ENCODE results near the gene FREM1. TPM values are rescaled to one million over a fixed set of nuclear protein-coding genes. Genes with fewer than 3 reads are reported as not detected.

The FREM1 gene
- total and polyA plus RNA-seq, 2 donors (not counting 1 experiment from before 2014, with no cell fraction given): not detected

GRCh38 chr9:14842269-14842668 lies 68.0 kb downstream of the FREM1 start:
- H3K4me2 ChIP-seq (replicated peaks; ENCODE audit: low read depth, low read length, poor library complexity, severe bottlenecking): no peak overlapping the region
- H3K27ac ChIP-seq (ENCODE audit: low read length in 2 of 2): no peak overlapping the region
- peaks cover 0 to 3% (median 1%) of the 10 kb centered on the region in 4 experiments for H3K27me3 ChIP-seq (replicated peaks in 1 of 4; ENCODE audit: control extremely low read depth in 1 of 4, control insufficient read depth in 3 of 4, insufficient read depth in 4 of 4, low read length in 3 of 4)
- ChIA-PET CTCF (no interaction called here), POLR2A (no interaction called here)
- no peak overlapping the region for H3K4me3 ChIP-seq (ENCODE audit: control extremely low read depth in 1 of 5, extremely low read depth in 1 of 5, insufficient read depth in 1 of 5, low read depth in 2 of 5, low read length in 4 of 5)
- 92% methylated on average over 8 of the region's 10 CpGs for WGBS (ENCODE audit: insufficient coverage)
- Mint-ChIP-seq H3K4me1 (no peaks in the 10 kb centered on the region), H3K9me3 (ENCODE audit: insufficient read depth) (no peaks in the 10 kb centered on the region), H3K27me3 (peaks cover 10% of the 10 kb centered on the region), H3K4me3 (no peak overlapping the region), H3K27ac (no peak overlapping the region)
- no peaks in the 10 kb centered on the region for H4K20me1 ChIP-seq (ENCODE audit: control insufficient read depth, insufficient read depth, low read length, poor library complexity, severe bottlenecking)
- DNase-seq (no peak), ATAC-seq (ENCODE audit: low read depth) (no peak)
- H3K79me2 ChIP-seq (ENCODE audit: control insufficient read depth, insufficient read depth, low read length): no peaks in the 10 kb centered on the region
- intact Hi-C loops (cut with micrococcal nuclease): no loop called here
- no peaks in the 10 kb centered on the region for H3K36me3 ChIP-seq (replicated peaks in 1 of 2; ENCODE audit: control extremely low read depth in 1 of 2, control insufficient read depth in 1 of 2, extremely low read depth in 1 of 2, insufficient read depth in 2 of 2, low read length in 1 of 2)
- H2AFZ ChIP-seq (ENCODE audit: insufficient read depth, low read depth, low read length, poor library complexity, severe bottlenecking): no peak overlapping the region
- H3K9ac ChIP-seq (ENCODE audit: low read length): no peak overlapping the region
- H3K9me3 ChIP-seq (ENCODE audit: control extremely low read depth in 1 of 3, control insufficient read depth in 2 of 3, insufficient read depth in 1 of 3, low read length in 2 of 3): no peaks in the 10 kb centered on the region
- no peak for TF ChIP-seq CTCF (IDR thresholded peaks at IDR 0.05)
- no peak for TF ChIP-seq EZH2 (IDR thresholded peaks at IDR 0.05; ENCODE audit: borderline replicate concordance, insufficient read depth, low read depth, low read length, poor library complexity, severe bottlenecking)
- H3K4me1 ChIP-seq (ENCODE audit: control insufficient read depth in 2 of 2, insufficient read depth in 2 of 2, low read length in 2 of 2): no peaks in the 10 kb centered on the region

GRCh38 chr9:14838701-14839100 lies 71.5 kb downstream of the FREM1 start:
- TF ChIP-seq EZH2 (IDR thresholded peaks at IDR 0.05; ENCODE audit: borderline replicate concordance, insufficient read depth, low read depth, low read length, poor library complexity, severe bottlenecking) (no peak), CTCF (IDR thresholded peaks at IDR 0.05) (no peak)
- Histone ChIP-seq H3K4me1 (ENCODE audit: control insufficient read depth in 2 of 2, insufficient read depth in 2 of 2, low read length in 2 of 2) (no peaks in the 10 kb centered on the region), H3K9me3 (ENCODE audit: control extremely low read depth in 1 of 3, control insufficient read depth in 2 of 3, insufficient read depth in 1 of 3, low read length in 2 of 3) (no peaks in the 10 kb centered on the region), H3K36me3 (replicated peaks in 1 of 2; ENCODE audit: control extremely low read depth in 1 of 2, control insufficient read depth in 1 of 2, extremely low read depth in 1 of 2, insufficient read depth in 2 of 2, low read length in 1 of 2) (no peaks in the 10 kb centered on the region), H3K27ac (ENCODE audit: low read length in 2 of 2) (no peak overlapping the region), H3K4me2 (replicated peaks; ENCODE audit: low read depth, low read length, poor library complexity, severe bottlenecking) (no peak overlapping the region), H4K20me1 (ENCODE audit: control insufficient read depth, insufficient read depth, low read length, poor library complexity, severe bottlenecking) (no peaks in the 10 kb centered on the region), H3K27me3 (replicated peaks in 1 of 4; ENCODE audit: control extremely low read depth in 1 of 4, control insufficient read depth in 3 of 4, insufficient read depth in 4 of 4, low read length in 3 of 4) (peaks cover 0 to 3% (median 0%) of the 10 kb centered on the region in 4 experiments), H3K4me3 (ENCODE audit: control extremely low read depth in 1 of 5, extremely low read depth in 1 of 5, insufficient read depth in 1 of 5, low read depth in 2 of 5, low read length in 4 of 5) (no peak overlapping the region), H3K79me2 (ENCODE audit: control insufficient read depth, insufficient read depth, low read length) (no peaks in the 10 kb centered on the region), H2AFZ (ENCODE audit: insufficient read depth, low read depth, low read length, poor library complexity, severe bottlenecking) (no peak overlapping the region), H3K9ac (ENCODE audit: low read length) (no peak overlapping the region)
- no CpG with 5 or more reads among the region's 3 CpGs for WGBS (ENCODE audit: insufficient coverage)
- no peaks in the 10 kb centered on the region for H3K9me3 Mint-ChIP-seq (ENCODE audit: insufficient read depth)
- H3K27ac Mint-ChIP-seq: no peak overlapping the region
- H3K4me1 Mint-ChIP-seq: no peaks in the 10 kb centered on the region
- H3K4me3 Mint-ChIP-seq: no peak overlapping the region
- ChIA-PET POLR2A (no interaction called here), CTCF (no interaction called here)
- H3K27me3 Mint-ChIP-seq: peaks cover 15% of the 10 kb centered on the region
- DNase-seq: no peak
- ATAC-seq (ENCODE audit: low read depth): no peak
- intact Hi-C loops (cut with micrococcal nuclease): no loop called here
